ENCODE data around the gene ALDH3B2. TPM values are rescaled to one million over a fixed set of nuclear protein-coding genes. Genes with fewer than 3 reads are reported as not detected.
"Not testable (repeated sequence)": the region's sequence is repeated elsewhere in the genome, so short reads cannot be mapped to it uniquely, and the experiment has no call there.

Gene ALDH3B2
- total RNA-seq, 2 experiments from 2014 or later: not detected

- ChIA-PET CTCF (interaction anchor here (1.4 to 3.3 kb wide), 3 partner anchors 10 to 20 kb away, joined by 5 to 19 read pairs (median 6); partner anchors contain the start of genes ACY3 and NUDT8), POLR2A (no interaction called here)
- peaks cover 15% of the 10 kb centered on the region for H3K4me1 Mint-ChIP-seq (ENCODE audit: low read depth)
- H3K9me3 Mint-ChIP-seq (ENCODE audit: insufficient read depth): no peaks in the 10 kb centered on the region
- H3K36me3 Mint-ChIP-seq (ENCODE audit: low read depth): no peaks in the 10 kb centered on the region
- no peak within 1 kb of the TSS for H3K27ac Mint-ChIP-seq
- ATAC-seq (no peak), DNase-seq (no peak)
- H3K4me3 Mint-ChIP-seq: no peak within 1 kb of the TSS
- H3K27me3 Mint-ChIP-seq (ENCODE audit: low read depth): peaks cover 2% of the 10 kb centered on the region
Observed at GRCh38 chr11:67639438-67639859, 35.0 kb downstream of the ALDH3B2 start, which contains the start of gene TBX10. Gene TBX10 (minus strand): TSS chr11:67639763. CDS start chr11:67639472, 291 bp downstream.

GRCh38 chr11:67638535-67639437, 35.6 kb downstream of the ALDH3B2 start:
- Mint-ChIP-seq H3K4me1 (ENCODE audit: low read depth) (peaks cover 12% of the 10 kb centered on the region), H3K4me3 (no peak overlapping the region), H3K27me3 (ENCODE audit: low read depth) (peaks cover 2% of the 10 kb centered on the region), H3K27ac (no peak overlapping the region), H3K9me3 (ENCODE audit: insufficient read depth) (no peaks in the 10 kb centered on the region), H3K36me3 (ENCODE audit: low read depth) (no peaks in the 10 kb centered on the region)
- DNase-seq (no peak), ATAC-seq (no peak)
- CTCF ChIA-PET: interaction anchor here (1.0 to 3.3 kb wide), 4 partner anchors 8 to 20 kb away, joined by 3 to 19 read pairs (median 4); partner anchors contain the start of genes ACY3 and NUDT8
- POLR2A ChIA-PET: no interaction called here

GRCh38 chr11:67637441-67637840, 37.0 kb downstream of the ALDH3B2 start:
- H3K4me1 Mint-ChIP-seq (ENCODE audit: low read depth): peaks cover 12% of the 10 kb centered on the region
- ATAC-seq; H3K36me3 Mint-ChIP-seq (ENCODE audit: low read depth); H3K27me3 Mint-ChIP-seq (ENCODE audit: low read depth); H3K9me3 Mint-ChIP-seq (ENCODE audit: insufficient read depth); H3K4me3 Mint-ChIP-seq; DNase-seq; CTCF ChIA-PET; POLR2A ChIA-PET; H3K27ac Mint-ChIP-seq: not testable (repeated sequence)

GRCh38 chr11:67636962-67637361, 37.5 kb downstream of the ALDH3B2 start:
- peaks cover 12% of the 10 kb centered on the region for H3K4me1 Mint-ChIP-seq (ENCODE audit: low read depth)
- ATAC-seq (no peak), DNase-seq (no peak)
- H3K27me3 Mint-ChIP-seq (ENCODE audit: low read depth): peaks cover 2% of the 10 kb centered on the region
- ChIA-PET CTCF (no interaction called here), POLR2A (no interaction called here)
- no peaks in the 10 kb centered on the region for H3K9me3 Mint-ChIP-seq (ENCODE audit: insufficient read depth)
- no peak overlapping the region for H3K27ac Mint-ChIP-seq
- no peak overlapping the region for H3K4me3 Mint-ChIP-seq
- no peaks in the 10 kb centered on the region for H3K36me3 Mint-ChIP-seq (ENCODE audit: low read depth)

DNA sequence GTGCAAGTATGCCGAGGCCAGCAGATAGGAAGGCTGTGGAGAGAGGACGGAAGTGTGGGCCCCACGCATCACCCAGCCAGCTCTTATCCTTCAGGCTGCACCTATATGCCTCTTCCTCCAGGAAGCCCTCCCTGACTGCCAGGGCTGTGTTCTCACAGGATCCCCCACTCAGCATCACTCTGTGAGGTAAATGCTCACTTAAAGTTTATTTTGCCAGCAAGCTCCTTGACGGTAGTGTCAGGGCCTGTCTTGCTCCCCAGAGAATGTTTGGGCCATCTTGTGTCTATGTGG, 39.2 kb downstream of the ALDH3B2 start:
- POLR2A ChIA-PET: interaction anchor here (0.8 kb wide), 1 partner anchor 13 kb away, joined by 3 read pairs; no protein-coding TSS in a partner anchor
- Mint-ChIP-seq H3K9me3 (ENCODE audit: insufficient read depth) (no peaks in the 10 kb centered on the region), H3K4me3 (no peak overlapping the region), H3K36me3 (ENCODE audit: low read depth) (no peaks in the 10 kb centered on the region), H3K27me3 (ENCODE audit: low read depth) (peaks cover 2% of the 10 kb centered on the region), H3K4me1 (ENCODE audit: low read depth) (peaks cover 21% of the 10 kb centered on the region), H3K27ac (no peak overlapping the region)
- DNase-seq (no peak), ATAC-seq (no peak)
- CTCF ChIA-PET: interaction anchor here (0.8 to 1.3 kb wide), 3 partner anchors 12 to 24 kb away, joined by 3 to 4 read pairs (median 4); no protein-coding TSS in a partner anchor

DNA sequence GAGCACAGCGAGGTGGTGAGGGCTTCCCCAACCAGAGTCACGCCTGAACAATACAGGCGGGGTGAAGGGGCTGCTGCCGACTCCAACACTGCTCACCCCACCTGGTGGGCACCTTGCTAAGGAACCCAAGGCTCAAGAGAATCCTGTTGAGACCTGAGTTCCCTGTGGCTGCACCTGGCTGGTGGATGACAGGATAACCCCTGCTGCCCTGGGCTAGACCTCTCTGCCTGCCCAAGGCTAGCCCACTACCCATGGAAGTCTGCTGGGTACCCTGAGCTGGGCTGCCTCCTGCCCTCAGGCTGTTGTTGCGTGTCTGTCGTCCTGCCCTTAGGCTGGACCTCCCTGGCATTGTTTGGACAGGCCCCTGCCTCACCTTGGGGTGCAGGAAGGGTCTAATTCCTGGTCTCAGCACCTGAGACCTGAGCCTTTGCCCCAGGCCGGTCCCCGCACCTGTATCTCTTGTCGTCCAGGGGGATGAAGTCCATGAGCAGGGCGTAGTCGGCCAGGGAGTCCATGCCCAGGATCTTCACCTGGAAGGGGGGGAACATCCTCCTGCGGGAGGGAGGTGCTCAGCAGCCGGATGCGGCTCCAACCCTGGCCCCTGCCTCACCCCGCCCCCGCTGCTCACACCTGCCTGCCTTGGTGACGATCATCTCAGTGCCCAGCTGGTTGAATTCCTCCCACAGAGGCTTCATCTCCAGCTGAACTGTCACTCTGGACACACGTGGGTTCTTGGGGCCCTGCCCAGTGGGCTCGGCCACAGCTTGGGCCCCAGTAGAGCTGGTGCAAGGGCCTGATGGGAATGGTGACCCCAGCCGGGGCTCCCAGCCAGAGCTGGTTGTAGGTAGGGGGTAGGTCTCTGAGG, 39.8 kb downstream of the ALDH3B2 start:
- Mint-ChIP-seq H3K9me3 (ENCODE audit: insufficient read depth) (no peaks in the 10 kb centered on the region), H3K27me3 (ENCODE audit: low read depth) (peaks cover 2% of the 10 kb centered on the region), H3K4me3 (no peak overlapping the region), H3K27ac (no peak overlapping the region), H3K36me3 (ENCODE audit: low read depth) (no peaks in the 10 kb centered on the region), H3K4me1 (ENCODE audit: low read depth) (peaks cover 21% of the 10 kb centered on the region)
- ChIA-PET POLR2A (interaction anchor here (0.8 kb wide), 1 partner anchor 13 kb away, joined by 3 read pairs; no protein-coding TSS in a partner anchor), CTCF (interaction anchor here (0.8 to 1.3 kb wide), 2 partner anchors 12 to 14 kb away, joined by 3 to 4 read pairs; no protein-coding TSS in a partner anchor)
- DNase-seq: no peak
- ATAC-seq: no peak

DNA sequence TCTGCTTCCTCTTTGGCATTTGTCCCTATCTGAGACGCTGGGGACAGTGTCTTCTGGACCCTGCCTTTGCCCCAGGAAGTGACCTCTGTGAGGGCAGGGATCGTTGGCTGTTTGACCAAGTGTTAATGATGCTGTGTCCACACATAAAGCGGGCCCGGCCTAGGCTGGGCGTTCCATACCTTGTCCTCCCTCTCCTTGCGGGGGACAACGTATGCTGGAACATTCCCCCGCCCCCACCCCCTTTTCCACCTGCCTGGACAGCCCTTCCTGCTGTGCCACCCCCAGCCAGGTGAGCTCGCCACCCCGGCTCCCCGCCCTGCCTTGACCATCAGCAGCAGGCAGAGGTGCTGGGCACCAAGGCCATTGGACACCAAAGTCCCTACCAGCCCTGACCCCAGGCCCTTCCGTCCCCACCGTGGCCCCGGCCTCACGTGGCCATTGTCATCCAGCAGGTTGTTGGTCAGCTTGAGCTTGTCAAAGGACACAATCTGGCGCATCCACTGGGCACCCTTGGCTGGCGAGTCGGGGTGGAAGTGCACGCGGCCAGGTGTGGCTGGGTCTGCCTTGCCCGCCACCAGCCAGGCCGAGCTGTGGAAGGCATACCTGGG, 40.6 kb downstream of the ALDH3B2 start:
- Mint-ChIP-seq H3K4me1 (ENCODE audit: low read depth) (peaks cover 24% of the 10 kb centered on the region), H3K4me3 (no peak overlapping the region), H3K36me3 (ENCODE audit: low read depth) (no peaks in the 10 kb centered on the region), H3K9me3 (ENCODE audit: insufficient read depth) (no peaks in the 10 kb centered on the region), H3K27me3 (ENCODE audit: low read depth) (peaks cover 2% of the 10 kb centered on the region), H3K27ac (no peak overlapping the region)
- POLR2A ChIA-PET: interaction anchor here (0.6 to 1.1 kb wide), 2 partner anchors 11 to 15 kb away, joined by 3 read pairs; no protein-coding TSS in a partner anchor
- DNase-seq (no peak), ATAC-seq (no peak)
- CTCF ChIA-PET: interaction anchor here (5.7 kb wide), 1 partner anchor 13 kb away, joined by 111 read pairs; the partner anchor contains the start of gene ACY3

- Mint-ChIP-seq H3K9me3 (ENCODE audit: insufficient read depth) (no peaks in the 10 kb centered on the region), H3K4me1 (ENCODE audit: low read depth) (peaks cover 27% of the 10 kb centered on the region), H3K4me3 (no peak overlapping the region), H3K36me3 (ENCODE audit: low read depth) (no peaks in the 10 kb centered on the region), H3K27me3 (ENCODE audit: low read depth) (no peaks in the 10 kb centered on the region), H3K27ac (no peak overlapping the region)
- DNase-seq (no peak), ATAC-seq (no peak)
- POLR2A ChIA-PET: interaction anchor here (0.6 to 1.1 kb wide), 2 partner anchors 11 to 16 kb away, joined by 3 read pairs; no protein-coding TSS in a partner anchor
- CTCF ChIA-PET: interaction anchor here (5.7 kb wide), 1 partner anchor 13 kb away, joined by 111 read pairs; the partner anchor contains the start of gene ACY3
Observed at GRCh38 chr11:67632982-67633755, 41.3 kb downstream of the ALDH3B2 start.

DNA sequence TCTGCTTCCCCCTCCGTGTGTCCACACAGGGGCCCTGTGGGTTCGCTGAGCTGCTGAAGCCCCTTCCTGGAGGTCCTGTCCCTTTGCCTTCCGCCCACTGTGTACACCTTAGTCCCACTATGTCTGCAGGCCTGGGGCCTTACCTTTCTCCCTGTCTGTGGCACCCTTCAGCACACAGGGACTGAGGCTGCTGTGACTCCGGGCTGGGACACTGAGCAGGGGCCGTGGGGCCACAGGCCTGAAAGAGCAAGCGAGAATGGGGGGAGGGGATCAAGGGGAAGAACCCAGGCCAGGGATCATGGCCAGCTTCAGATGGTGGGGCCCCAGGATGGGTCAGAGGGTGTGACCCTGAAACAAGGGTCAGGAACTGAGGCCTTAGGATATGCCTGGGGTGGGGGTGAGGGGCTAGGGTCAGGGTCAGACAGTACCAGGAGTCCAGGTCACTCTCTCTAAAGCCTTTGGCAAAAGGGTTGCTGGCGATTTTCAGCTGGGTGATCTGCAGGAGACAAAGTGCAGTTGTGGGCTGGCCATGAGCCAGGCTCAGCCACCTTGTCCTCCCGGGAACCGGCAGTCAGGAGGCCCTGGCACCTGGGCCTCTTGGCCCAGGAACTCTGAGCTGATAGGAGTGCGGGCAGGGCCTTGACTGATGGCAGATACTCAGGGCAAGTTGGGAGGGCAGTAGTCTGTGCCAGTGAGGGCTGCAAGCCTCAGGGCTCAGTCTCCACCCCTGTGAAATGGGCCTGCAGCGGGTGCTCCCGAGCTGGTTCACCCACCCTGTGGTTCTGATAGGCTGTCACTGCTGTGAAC, 42.0 kb downstream of the ALDH3B2 start:
- ATAC-seq (no peak), DNase-seq (no peak)
- POLR2A ChIA-PET: interaction anchor here (1.1 to 1.5 kb wide), 3 partner anchors 12 to 19 kb away, joined by 3 to 5 read pairs (median 4); no protein-coding TSS in a partner anchor
- no peak overlapping the region for H3K4me3 Mint-ChIP-seq
- H3K27ac Mint-ChIP-seq: peak overlapping the region; percentile 44
- peaks cover 32% of the 10 kb centered on the region for H3K4me1 Mint-ChIP-seq (ENCODE audit: low read depth)
- no peaks in the 10 kb centered on the region for H3K36me3 Mint-ChIP-seq (ENCODE audit: low read depth)
- CTCF ChIA-PET: interaction anchor here (5.7 to 7.0 kb wide), 2 partner anchors 14 to 17 kb away, joined by 90 to 111 read pairs; partner anchors contain the start of gene ACY3
- H3K9me3 Mint-ChIP-seq (ENCODE audit: insufficient read depth): no peaks in the 10 kb centered on the region
- no peaks in the 10 kb centered on the region for H3K27me3 Mint-ChIP-seq (ENCODE audit: low read depth)

DNA sequence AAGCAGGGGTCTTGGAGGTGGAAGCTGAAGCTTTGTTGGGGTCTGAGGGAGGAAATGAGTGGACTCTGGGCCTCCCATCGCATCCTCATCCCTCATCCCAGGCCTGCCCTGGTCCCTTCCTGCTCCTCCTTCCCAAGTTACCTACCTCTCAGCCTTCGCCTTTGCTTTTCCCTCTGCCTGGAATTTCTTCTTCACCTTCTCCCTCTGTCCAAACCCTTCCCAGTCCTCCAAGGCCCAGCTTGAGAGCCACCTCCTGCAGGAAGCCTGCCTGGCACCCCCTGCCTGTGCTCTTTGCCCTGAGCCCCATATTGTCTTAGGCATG, 42.6 kb downstream of the ALDH3B2 start:
- DNase-seq (no peak), ATAC-seq (no peak)
- Mint-ChIP-seq H3K36me3 (ENCODE audit: low read depth) (no peaks in the 10 kb centered on the region), H3K9me3 (ENCODE audit: insufficient read depth) (no peaks in the 10 kb centered on the region), H3K27me3 (ENCODE audit: low read depth) (no peaks in the 10 kb centered on the region), H3K4me3 (no peak overlapping the region), H3K4me1 (ENCODE audit: low read depth) (peaks cover 28% of the 10 kb centered on the region), H3K27ac (peak overlapping the region; percentile 44)
- ChIA-PET POLR2A (interaction anchor here (1.2 to 1.5 kb wide), 2 partner anchors 16 to 19 kb away, joined by 4 to 5 read pairs; no protein-coding TSS in a partner anchor), CTCF (interaction anchor here (5.7 to 7.0 kb wide), 2 partner anchors 15 to 16 kb away, joined by 90 to 111 read pairs; partner anchors contain the start of gene ACY3)

All from activated CD8-positive, alpha-beta T cell treated with anti-CD3 and anti-CD28 coated beads, Interleukin-2, amount 10 ng/mL, durations not matched to agents 7 days and 5 days (primary cell).